PC-3 (cell line): ENCODE measurements around the gene PLXNB2. TPM values are rescaled to one million over a fixed set of nuclear protein-coding genes. Genes with fewer than 3 reads are reported as not detected.

Experiments used
- ATAC-seq: fragments of 200-7000 bp; cut with Tn5 transposase; 2 replicates; pipeline ENCODE4 v1.9.1; 2020; ENCODE audit warnings: mild to moderate bottlenecking, moderate library complexity
- BruUV-seq: library from RNA; stranded (reverse); fragments of 400-500 nt; replicated peaks from 2 replicates; lab custom pipeline; 2021; lab: Mats Ljungman, UMichigan
- CTCF ChIA-PET: fragments of 300-600 bp; sonication (Branson Sonifier 250); formaldehyde crosslinking; loops from one replicate; lab custom pipeline; 2022; ENCODE audit warnings: antibody characterized with exemption; lab: Charles Lee
- POLR2A ChIA-PET: fragments of 300-600 bp; sonication (Branson Sonifier 250); formaldehyde crosslinking; loops from one replicate; lab custom pipeline; 2022; ENCODE audit warnings: antibody characterized with exemption; ENCODE audit not compliant: unreplicated experiment; lab: Charles Lee
- DNase-seq: peaks from one replicate; pipeline ENCODE4 v3.0.0-alpha.2; 2015
- H2AFZ ChIP-seq: fragments of 300-600 bp; sonication (generic); 2 replicates; pipeline ENCODE4 v1.6.0; 2016; ENCODE audit warnings: antibody characterized with exemption, low read length
- H3F3A ChIP-seq: fragments of 300-600 bp; sonication (generic); one replicate; pipeline ENCODE4 v1.6.0; 2017; ENCODE audit warnings: antibody characterized with exemption, low read length, control low read depth, mild to moderate bottlenecking; ENCODE audit not compliant: unreplicated experiment
- H3K27ac ChIP-seq: fragments of 300-600 bp; sonication (generic); 2 replicates; pipeline ENCODE4 v1.5.1; 2016; ENCODE audit warnings: mild to moderate bottlenecking, low read length
- H3K27me3 ChIP-seq: fragments of 300-600 bp; sonication (generic); 2 replicates; pipeline ENCODE4 v1.6.1; 2016; ENCODE audit warnings: low read length, mixed read lengths
- H3K36me3 ChIP-seq: fragments of 300-600 bp; sonication (generic); 2 replicates; pipeline ENCODE4 v1.6.1; 2016; ENCODE audit warnings: low read depth, mixed run types, low read length, mixed read lengths
- H3K4me1 ChIP-seq: fragments of 300-600 bp; sonication (generic); 2 replicates; pipeline ENCODE4 v1.5.1; 2016; ENCODE audit warnings: low read length; ENCODE audit not compliant: insufficient read depth
- H3K4me2 ChIP-seq: fragments of 300-600 bp; sonication (generic); 2 replicates; pipeline ENCODE4 v1.6.0; 2016; ENCODE audit warnings: low read length
- H3K4me3 ChIP-seq: fragments of 300-600 bp; sonication (generic); 2 replicates; pipeline ENCODE4 v1.5.1; 2016; ENCODE audit warnings: mild to moderate bottlenecking, low read length, mixed read lengths
- H3K79me2 ChIP-seq: fragments of 300-600 bp; sonication (generic); 2 replicates; pipeline ENCODE4 v1.6.1; 2017; ENCODE audit warnings: low read length, mixed read lengths
- H3K9ac ChIP-seq: fragments of 300-600 bp; sonication (generic); 2 replicates; pipeline ENCODE4 v1.6.0; 2016; ENCODE audit warnings: mild to moderate bottlenecking, low read length
- H3K9me2 ChIP-seq: fragments of 300-600 bp; sonication (generic); replicated peaks from 2 replicates; pipeline ENCODE4 v1.6.1; 2016; ENCODE audit warnings: mixed run types, low read length, mixed read lengths
- H3K9me3 ChIP-seq: fragments of 300-600 bp; sonication (generic); 2 replicates; pipeline ENCODE4 v1.6.1; 2016; ENCODE audit warnings: low read length, mixed read lengths
- H4K20me1 ChIP-seq: fragments of 300-600 bp; sonication (generic); 2 replicates; pipeline ENCODE4 v1.6.1; 2016; ENCODE audit warnings: low read length, mixed read lengths
- EZH2 ChIP-seq: fragments of 300-600 bp; sonication (generic); IDR thresholded peaks from one replicate; pipeline ENCODE4 v1.6.1; 2017; ENCODE audit warnings: antibody characterized with exemption, mild to moderate bottlenecking, low read length; ENCODE audit not compliant: unreplicated experiment
- EZH2phosphoT487 ChIP-seq: fragments of 300-600 bp; sonication (generic); IDR thresholded peaks from 2 replicates; pipeline ENCODE4 v1.6.1; 2018; ENCODE audit warnings: mild to moderate bottlenecking, antibody characterized with exemption, low read length, borderline replicate concordance
- intact Hi-C: fragments of 100-400 bp; cut with micrococcal nuclease; formaldehyde crosslinking; loops from 2 replicates; pipeline ENCODE4 v1.9.0; 2023
- total RNA-seq: library from RNA; depleted of rRNA; stranded (reverse); fragments of >200 nt; gene quantifications from 2 replicates; pipeline ENCODE4 v1.2.3, GENCODE V29; 2014
- TF ChIP-seq, protein P1 (sequence below): fragments of 300-600 bp; sonication (generic); conservative IDR thresholded peaks from 2 replicates; pipeline ENCODE4 v1.5.1; 2017; ENCODE audit warnings: antibody characterized with exemption, low read depth, mild to moderate bottlenecking, low read length

PLXNB2 gene
- total RNA-seq, 1 experiment from 2014 or later, result 68.2 TPM

DNA sequence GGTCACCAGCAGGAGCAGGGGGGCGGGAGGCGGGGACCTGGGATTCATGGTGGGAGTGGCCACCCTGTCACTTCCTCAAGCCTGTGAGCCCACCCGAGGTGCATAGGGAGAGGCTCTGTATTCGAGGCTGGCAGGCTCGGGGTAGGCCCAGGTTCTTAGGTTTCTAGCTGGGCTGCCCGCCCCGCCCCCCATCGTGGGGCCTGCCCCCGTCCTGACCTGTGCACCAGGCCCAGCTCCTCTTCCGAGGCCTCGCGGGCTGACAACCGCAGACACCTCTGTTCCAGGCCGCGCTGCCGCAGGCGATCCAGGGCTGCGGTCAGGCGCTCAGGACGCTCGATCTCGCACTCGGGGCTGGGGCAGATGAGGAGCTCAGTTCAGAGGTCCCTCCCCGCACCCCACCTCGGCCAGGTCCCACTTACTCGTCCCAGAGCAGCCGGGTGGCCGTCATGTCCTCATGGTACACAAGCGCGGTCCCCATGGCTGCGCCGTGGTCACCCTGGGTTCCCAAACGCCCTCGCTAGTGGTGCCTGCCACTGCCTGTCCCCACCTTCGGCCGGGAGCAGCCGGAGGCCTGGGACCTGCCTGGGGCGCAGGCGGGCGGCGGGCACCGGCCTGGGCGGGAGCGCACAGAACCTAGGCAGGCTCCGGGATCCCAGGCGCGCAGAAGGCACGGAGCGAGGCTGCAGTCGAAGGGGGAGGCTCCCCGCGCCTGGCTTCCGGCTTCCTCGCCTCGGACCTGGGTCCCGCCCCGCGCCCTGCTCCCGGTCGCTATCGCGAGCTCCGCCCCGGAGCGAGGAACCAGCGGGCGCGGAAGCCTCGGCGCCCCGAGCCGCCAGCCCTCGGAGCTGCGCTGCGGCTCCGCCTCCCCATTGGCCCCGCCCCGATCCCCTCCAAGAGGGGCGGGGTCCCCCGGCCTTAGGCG, 56.6 kb downstream of the PLXNB2 start, which contains the start of gene HDAC10:
TSS of gene HDAC10 (minus strand) at position 711 of the 922 bp plus-strand sequence. CDS start at position 478, 233 bp downstream.
- peak within 1 kb of the TSS; percentile 84 for H3K4me3 ChIP-seq
- intact Hi-C loops, result loop anchor here (5.0 kb wide), 1 partner anchor 91 kb away; the partner anchor contains the start of gene PPP6R2
- peak; percentile 51 for ATAC-seq
- CTCF ChIA-PET, result interaction anchor here (0.7 kb wide), 2 partner anchors 54 to 257 kb away, joined by 3 to 8 read pairs; partner anchors contain the start of gene LMF2
- H3K27ac ChIP-seq, result no peak within 1 kb of the TSS
- H3K9me2 ChIP-seq, result no peaks in the 10 kb centered on the region
- H3K9ac ChIP-seq, result peak within 1 kb of the TSS; percentile 77
- peak within 1 kb of the TSS; percentile 70 for H2AFZ ChIP-seq
- no peaks in the 10 kb centered on the region for H3K27me3 ChIP-seq
- peak within 1 kb of the TSS; percentile 91 for H3K4me2 ChIP-seq
- POLR2A ChIA-PET, result no interaction called here
- H3K9me3 ChIP-seq, result no peaks in the 10 kb centered on the region
- no peaks in the 10 kb centered on the region for H3F3A ChIP-seq
- TF ChIP-seq EZH2phosphoT487 (no peak), EZH2 (no peak)
- TF ChIP-seq, protein P1, sequence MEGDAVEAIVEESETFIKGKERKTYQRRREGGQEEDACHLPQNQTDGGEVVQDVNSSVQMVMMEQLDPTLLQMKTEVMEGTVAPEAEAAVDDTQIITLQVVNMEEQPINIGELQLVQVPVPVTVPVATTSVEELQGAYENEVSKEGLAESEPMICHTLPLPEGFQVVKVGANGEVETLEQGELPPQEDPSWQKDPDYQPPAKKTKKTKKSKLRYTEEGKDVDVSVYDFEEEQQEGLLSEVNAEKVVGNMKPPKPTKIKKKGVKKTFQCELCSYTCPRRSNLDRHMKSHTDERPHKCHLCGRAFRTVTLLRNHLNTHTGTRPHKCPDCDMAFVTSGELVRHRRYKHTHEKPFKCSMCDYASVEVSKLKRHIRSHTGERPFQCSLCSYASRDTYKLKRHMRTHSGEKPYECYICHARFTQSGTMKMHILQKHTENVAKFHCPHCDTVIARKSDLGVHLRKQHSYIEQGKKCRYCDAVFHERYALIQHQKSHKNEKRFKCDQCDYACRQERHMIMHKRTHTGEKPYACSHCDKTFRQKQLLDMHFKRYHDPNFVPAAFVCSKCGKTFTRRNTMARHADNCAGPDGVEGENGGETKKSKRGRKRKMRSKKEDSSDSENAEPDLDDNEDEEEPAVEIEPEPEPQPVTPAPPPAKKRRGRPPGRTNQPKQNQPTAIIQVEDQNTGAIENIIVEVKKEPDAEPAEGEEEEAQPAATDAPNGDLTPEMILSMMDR, result no peak
- H4K20me1 ChIP-seq, result no peaks in the 10 kb centered on the region
- peaks cover 10% of the 10 kb centered on the region for H3K79me2 ChIP-seq
- DNase-seq, result peak; percentile 63
- H3K4me1 ChIP-seq, result peaks cover 11% of the 10 kb centered on the region; the same call in 1 of the 2 replicates
- TSS peak; percentile 17 for BruUV-seq
- no peaks in the 10 kb centered on the region for H3K36me3 ChIP-seq

GRCh38 chr22:50250249-50250554, 57.2 kb downstream of the PLXNB2 start:
- Histone ChIP-seq H3K9me2 (no peaks in the 10 kb centered on the region), H3K27me3 (no peaks in the 10 kb centered on the region), H4K20me1 (no peaks in the 10 kb centered on the region), H3K36me3 (no peaks in the 10 kb centered on the region), H3K9ac (peak overlapping the region; percentile 77), H3K4me1 (peaks cover 16% of the 10 kb centered on the region; the same call in 1 of the 2 replicates), H3K79me2 (peaks cover 15% of the 10 kb centered on the region), H2AFZ (no peak overlapping the region), H3K4me2 (peak overlapping the region; percentile 91), H3K4me3 (peak overlapping the region; percentile 84), H3F3A (no peaks in the 10 kb centered on the region), H3K27ac (no peak overlapping the region), H3K9me3 (no peaks in the 10 kb centered on the region)
- no peak for ATAC-seq
- intact Hi-C loops, result loop anchor here (5.0 kb wide), 1 partner anchor 92 kb away; the partner anchor contains the start of gene PPP6R2
- TF ChIP-seq, protein P1, result no peak
- TF ChIP-seq EZH2, result no peak
- no peak for TF ChIP-seq EZH2phosphoT487
- DNase-seq, result no peak
- POLR2A ChIA-PET, result no interaction called here
- no TSS peak for BruUV-seq
- CTCF ChIA-PET, result no interaction called here
